ENCODE data around the gene TOR1B.
"Not testable (repeated sequence)": the region's sequence is repeated elsewhere in the genome, so short reads cannot be mapped to it uniquely, and the experiment has no call there.

Gene TOR1B

GRCh38 chr9:129802833-129803675 lies at the start of gene TOR1B:
Gene TOR1B (plus strand): TSS chr9:129803184. CDS start chr9:129803213, 29 bp downstream.
- peak; percentile 88 to 93 for DNase-seq

GRCh38 chr9:129755151-129755550 lies 47.8 kb upstream of the TOR1B start:
- no peak for DNase-seq

GRCh38 chr9:129756191-129756590 lies 46.8 kb upstream of the TOR1B start:
- no peak for DNase-seq

GRCh38 chr9:129757045-129757444 lies 45.9 kb upstream of the TOR1B start:
- DNase-seq: no peak

- DNase-seq: no peak
These were observed 43.7 kb upstream of the TOR1B start for GRCh38 chr9:129759319-129759718.

DNA sequence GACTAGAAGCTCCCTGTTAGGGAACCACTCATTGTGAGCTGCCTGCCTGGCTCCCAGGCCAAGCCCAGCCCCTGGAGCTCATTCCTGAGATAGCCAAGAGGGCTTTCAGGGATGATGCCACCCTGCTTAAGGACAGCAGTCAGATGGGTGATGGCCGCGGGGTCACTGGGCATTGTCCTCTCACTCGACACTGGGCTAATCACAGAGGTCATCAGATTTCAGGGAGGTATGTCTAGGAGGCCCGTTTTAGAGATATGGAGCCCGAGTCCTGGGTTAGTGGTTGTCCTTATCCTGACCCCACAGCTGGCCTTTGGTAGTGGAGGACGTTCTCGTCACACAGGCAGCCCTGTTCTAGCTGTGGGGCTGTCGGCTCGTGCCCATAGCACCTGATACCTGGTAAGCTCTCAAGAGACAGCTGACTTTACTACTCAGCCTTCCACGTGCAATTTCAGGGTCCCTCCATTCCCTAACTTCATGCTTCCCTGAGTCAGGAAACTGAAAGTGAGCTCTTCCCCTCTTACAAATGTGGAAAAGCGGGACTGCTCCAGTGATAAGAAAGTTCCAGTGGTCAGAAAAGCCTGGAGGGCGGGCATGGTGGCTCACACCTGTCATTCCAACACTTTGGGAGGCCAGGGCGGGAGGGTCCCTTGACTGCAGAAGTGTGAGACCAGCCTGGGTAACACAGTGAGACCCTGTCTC lies 43.0 kb upstream of the TOR1B start:
- DNase-seq: no peak

GRCh38 chr9:129760784-129761183 lies 42.2 kb upstream of the TOR1B start:
- not testable (repeated sequence) for DNase-seq

- DNase-seq: no peak
These were observed 41.6 kb upstream of the TOR1B start for GRCh38 chr9:129761293-129761900.

- DNase-seq: no peak
These were observed 41.0 kb upstream of the TOR1B start for GRCh38 chr9:129761901-129762369.

- DNase-seq: not testable (repeated sequence)
These were observed 40.5 kb upstream of the TOR1B start for GRCh38 chr9:129762370-129762984.

DNA sequence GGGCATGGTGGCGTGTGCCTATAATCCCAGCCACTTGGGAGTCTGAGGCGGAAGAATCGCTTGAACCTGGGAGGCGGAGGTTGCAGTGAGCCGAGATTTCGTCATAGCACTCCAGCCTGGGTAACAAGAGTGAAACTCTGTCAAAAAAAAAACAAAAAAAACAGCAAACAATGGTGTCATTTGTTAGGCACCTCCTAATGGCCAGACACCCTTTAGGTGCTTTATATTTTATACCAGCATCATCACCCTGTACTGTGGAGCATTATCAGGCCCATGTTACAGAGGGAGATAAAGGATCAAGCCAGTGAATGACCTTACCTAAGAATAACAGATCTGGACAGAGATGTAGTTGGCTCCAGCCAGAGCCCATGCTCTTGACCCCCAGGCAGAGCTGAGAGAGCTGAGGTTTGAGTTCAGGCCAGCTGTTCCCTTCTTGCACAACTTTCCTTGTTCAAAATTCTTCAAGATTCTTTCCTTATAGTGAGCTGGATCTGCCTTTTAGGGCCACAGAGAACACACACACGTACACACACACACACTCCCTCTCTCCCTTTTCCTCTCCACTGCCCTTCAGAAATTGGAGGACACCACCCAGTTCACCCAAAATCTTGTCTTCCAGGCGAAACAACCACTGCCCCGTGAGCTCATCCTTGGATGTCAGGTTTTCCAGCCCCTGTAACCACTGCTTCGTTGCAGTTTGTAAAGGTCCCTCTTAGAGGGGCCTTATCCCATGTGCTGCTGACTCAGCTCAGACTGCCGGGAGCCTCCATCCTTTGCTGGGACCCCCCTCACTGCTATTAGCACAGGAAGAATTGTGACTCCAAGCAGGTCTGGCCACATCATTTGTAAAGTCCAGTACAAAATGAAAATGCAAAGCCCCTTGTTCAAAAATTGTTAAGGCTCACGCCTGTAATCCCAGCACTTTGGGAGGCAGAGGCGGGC lies 39.7 kb upstream of the TOR1B start:
- no peak for DNase-seq

DNA sequence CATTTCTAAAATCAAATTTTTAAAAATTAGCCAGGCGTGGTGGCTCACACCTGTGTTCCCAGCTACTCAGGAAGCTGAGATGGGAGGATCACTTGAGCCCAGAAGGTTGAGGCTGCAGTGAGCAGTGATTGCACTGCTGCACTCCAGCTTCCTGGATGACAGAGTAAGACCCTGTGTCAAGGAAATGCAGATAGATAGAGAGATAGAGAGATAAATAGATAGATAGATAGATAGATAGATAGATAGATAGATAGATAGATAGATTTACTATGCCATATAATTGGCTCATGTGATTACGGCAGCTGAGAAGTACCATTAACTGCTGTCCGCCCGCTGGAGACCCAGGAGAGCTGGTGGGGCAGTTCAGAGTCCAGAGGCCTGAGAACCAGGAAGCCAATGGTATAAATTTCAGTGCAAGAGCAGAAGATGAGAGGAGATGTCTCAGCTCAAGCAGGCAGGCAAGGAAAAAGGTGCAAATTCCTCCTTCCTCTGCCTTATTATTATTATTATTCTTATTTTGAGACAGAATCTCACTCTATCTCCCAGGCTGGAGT lies 37.1 kb upstream of the TOR1B start:
- DNase-seq: no peak

GRCh38 chr9:129768486-129768885 lies 34.5 kb upstream of the TOR1B start:
- no peak for DNase-seq

DNA sequence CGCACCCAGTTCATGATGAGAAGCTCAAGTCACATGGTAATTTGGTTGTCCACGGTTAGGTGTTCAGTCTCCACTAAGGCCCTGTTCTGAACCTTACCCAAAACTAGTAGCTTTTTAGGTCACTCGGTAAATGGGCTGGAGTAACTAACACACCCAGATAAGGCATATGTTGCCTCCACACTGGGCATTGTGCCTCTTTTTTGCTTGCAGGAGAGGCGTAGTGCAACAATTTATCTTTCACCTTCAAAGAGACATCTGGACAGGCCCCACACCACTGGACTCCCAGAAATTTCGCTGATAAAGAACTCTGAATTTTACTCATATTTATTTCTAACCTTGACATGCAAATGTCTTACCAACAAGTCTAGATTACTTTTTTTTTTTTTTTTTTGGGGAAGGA lies 33.3 kb upstream of the TOR1B start:
- no peak for DNase-seq

DNA sequence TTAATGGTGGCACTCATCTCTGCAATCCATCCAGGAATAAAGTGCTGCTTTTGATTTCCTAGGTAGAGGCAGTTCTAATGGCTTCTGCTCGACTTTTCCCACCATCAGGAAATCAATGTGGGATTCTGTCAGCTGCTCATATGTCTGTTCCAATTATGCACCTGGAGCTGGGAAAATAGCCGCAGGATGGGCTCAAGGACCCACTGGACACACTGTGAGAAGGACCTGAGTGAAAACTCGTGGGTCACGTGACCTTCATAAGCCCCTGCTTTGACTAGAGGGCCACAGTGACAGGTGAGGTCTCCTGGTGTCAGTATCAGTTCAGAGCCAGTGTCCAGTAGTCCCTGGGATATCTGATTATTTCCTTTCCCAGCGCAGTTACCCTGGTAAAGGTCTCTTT lies 32.2 kb upstream of the TOR1B start:
- DNase-seq: no peak

- no peak for DNase-seq
These were observed 29.5 kb upstream of the TOR1B start for GRCh38 chr9:129773262-129774048.

DNA sequence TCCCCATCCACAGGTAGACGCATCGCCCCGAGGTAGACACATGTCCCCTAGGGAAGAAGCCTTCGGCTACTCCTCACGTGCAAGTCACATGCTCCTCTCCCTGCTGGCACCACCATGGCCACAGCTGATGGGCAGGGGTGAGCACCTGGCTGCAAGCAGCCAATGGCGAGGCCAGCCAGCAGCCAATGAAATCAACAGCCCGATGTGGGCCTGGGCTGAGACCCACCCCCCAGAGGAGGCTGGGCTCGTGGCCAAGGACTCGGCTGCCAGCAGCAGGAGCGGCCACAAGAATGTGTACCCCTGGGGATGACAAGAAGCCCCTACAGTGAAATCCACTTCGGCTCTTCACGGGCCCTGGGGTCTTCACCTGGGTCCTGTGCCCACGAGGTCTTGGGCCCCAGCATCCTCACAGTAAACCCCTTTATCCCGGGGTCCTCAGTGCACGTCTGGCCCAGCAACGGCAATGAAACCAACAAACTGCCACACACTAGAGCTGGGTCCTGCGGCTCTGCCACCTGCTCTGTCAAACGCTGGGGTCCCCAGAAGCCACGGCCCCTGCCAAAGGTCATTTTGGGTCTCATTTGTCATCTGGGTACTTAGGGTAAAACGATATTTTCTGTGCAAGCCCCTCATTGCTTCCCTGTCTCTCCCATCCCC lies 28.1 kb upstream of the TOR1B start:
- DNase-seq: no peak

DNA sequence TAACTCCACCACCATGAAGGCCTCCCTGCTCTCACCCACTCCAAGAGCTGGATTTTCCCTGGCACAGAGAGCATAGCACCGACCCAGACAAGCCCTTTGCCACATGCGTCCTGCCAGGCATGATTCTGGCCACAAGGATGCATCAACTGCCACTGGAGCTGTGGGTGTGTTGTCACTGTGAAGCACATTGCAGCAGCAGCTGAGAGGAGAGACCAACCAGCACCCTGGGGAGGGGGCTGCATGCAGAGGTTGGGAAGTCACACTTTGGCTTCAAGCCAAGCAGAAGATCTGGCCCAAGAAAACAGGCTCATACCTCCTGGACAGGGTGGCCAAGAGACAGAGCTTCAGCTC lies 27.6 kb upstream of the TOR1B start:
- DNase-seq: no peak

- not testable (repeated sequence) for DNase-seq
These were observed 26.9 kb upstream of the TOR1B start for GRCh38 chr9:129776096-129776495.

DNA sequence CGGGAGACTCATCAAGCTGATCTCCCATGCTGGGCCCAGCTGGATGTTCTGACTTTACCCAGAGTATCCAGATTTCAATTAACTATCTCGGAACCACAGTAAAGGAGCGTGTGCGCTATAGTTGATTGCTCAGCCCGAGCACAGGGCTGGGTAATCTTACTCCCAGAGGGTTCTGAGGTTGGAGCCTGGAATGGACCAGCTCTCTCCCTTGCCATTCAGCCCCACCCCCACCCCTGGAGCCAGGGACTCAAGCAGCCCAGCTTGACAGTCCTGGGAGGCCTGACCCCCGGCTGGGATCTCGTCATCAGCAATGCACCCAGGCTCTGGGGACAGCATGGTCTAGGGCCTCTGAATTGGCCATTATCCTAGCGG lies 26.4 kb upstream of the TOR1B start:
- no peak for DNase-seq
